ENCODE results near the gene MFAP3L.

DNA sequence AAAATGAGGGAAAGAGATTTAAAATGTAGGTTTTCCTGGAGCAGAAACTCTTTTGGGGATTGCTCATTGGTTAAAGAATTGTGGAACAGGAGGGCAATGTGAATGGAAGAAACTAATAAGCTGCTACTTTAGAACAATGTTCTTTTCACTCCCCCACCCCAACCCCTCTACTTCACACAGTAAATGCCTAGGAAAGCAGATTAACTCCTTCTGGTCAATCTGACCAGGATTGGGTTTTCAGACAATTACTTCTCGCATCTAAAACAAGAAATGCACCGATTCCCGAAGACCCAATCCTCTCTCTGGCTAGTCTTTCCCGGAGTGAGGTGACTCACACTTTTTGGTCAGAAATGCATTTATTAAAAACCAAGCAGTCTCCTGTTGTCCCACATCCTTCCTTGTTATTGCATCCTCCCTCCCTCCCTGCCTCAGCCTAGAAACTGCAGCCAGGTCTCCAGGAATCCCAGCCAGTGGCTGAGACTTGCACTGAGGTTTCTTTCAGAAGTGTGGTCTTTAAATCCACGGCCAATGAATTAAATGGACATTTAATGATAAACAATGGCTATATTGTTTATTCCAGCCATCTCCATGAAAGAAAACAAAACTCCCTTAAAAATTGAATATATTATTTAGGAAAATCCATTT lies 21.4 kb downstream of the MFAP3L start:
- TF ChIP-seq, protein P1, sequence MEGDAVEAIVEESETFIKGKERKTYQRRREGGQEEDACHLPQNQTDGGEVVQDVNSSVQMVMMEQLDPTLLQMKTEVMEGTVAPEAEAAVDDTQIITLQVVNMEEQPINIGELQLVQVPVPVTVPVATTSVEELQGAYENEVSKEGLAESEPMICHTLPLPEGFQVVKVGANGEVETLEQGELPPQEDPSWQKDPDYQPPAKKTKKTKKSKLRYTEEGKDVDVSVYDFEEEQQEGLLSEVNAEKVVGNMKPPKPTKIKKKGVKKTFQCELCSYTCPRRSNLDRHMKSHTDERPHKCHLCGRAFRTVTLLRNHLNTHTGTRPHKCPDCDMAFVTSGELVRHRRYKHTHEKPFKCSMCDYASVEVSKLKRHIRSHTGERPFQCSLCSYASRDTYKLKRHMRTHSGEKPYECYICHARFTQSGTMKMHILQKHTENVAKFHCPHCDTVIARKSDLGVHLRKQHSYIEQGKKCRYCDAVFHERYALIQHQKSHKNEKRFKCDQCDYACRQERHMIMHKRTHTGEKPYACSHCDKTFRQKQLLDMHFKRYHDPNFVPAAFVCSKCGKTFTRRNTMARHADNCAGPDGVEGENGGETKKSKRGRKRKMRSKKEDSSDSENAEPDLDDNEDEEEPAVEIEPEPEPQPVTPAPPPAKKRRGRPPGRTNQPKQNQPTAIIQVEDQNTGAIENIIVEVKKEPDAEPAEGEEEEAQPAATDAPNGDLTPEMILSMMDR (IDR thresholded peaks at IDR 0.05; ENCODE audit: poor library complexity, severe bottlenecking), result no peak
- TF ChIP-seq POLR2AphosphoS5 (IDR thresholded peaks at IDR 0.05) (no peak), RAD21 (conservative IDR thresholded peaks at IDR 0.05) (no peak), EZH2 (IDR thresholded peaks at IDR 0.05; ENCODE audit: borderline replicate concordance, insufficient read depth, low read length, poor library complexity, severe bottlenecking) (no peak), MXI1 (conservative IDR thresholded peaks at IDR 0.05; ENCODE audit: poor library complexity, severe bottlenecking) (no peak), TAF1 (IDR thresholded peaks at IDR 0.05; ENCODE audit: low read depth) (no peak), EP300 (conservative IDR thresholded peaks at IDR 0.05; ENCODE audit: poor library complexity, severe bottlenecking) (no peak), SMC3 (conservative IDR thresholded peaks at IDR 0.05; ENCODE audit: poor library complexity) (no peak)
- TF ChIP-seq, protein P2, sequence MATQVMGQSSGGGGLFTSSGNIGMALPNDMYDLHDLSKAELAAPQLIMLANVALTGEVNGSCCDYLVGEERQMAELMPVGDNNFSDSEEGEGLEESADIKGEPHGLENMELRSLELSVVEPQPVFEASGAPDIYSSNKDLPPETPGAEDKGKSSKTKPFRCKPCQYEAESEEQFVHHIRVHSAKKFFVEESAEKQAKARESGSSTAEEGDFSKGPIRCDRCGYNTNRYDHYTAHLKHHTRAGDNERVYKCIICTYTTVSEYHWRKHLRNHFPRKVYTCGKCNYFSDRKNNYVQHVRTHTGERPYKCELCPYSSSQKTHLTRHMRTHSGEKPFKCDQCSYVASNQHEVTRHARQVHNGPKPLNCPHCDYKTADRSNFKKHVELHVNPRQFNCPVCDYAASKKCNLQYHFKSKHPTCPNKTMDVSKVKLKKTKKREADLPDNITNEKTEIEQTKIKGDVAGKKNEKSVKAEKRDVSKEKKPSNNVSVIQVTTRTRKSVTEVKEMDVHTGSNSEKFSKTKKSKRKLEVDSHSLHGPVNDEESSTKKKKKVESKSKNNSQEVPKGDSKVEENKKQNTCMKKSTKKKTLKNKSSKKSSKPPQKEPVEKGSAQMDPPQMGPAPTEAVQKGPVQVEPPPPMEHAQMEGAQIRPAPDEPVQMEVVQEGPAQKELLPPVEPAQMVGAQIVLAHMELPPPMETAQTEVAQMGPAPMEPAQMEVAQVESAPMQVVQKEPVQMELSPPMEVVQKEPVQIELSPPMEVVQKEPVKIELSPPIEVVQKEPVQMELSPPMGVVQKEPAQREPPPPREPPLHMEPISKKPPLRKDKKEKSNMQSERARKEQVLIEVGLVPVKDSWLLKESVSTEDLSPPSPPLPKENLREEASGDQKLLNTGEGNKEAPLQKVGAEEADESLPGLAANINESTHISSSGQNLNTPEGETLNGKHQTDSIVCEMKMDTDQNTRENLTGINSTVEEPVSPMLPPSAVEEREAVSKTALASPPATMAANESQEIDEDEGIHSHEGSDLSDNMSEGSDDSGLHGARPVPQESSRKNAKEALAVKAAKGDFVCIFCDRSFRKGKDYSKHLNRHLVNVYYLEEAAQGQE (IDR thresholded peaks at IDR 0.05; ENCODE audit: borderline replicate concordance), result no peak

Measured in neural cell (in vitro differentiated cells).